Amygdala (tissue), 56 donors: ENCODE results near the gene RAMP2.
A peak's percentile ranks its signal among the peaks of the same experiment; 100 is the strongest.
"Not testable (repeated sequence)": the region's sequence is repeated elsewhere in the genome, so short reads cannot be mapped to it uniquely, and the experiment has no call there.

Experiments
- DNase-seq, 56 donors: peaks; one replicate each; lab custom pipeline; 2025; lab: John Stamatoyannopoulos, UW

RAMP2 gene

GRCh38 chr17:42767512-42767911 lies 6.5 kb downstream of the RAMP2 start:
- DNase-seq = no peak

DNA sequence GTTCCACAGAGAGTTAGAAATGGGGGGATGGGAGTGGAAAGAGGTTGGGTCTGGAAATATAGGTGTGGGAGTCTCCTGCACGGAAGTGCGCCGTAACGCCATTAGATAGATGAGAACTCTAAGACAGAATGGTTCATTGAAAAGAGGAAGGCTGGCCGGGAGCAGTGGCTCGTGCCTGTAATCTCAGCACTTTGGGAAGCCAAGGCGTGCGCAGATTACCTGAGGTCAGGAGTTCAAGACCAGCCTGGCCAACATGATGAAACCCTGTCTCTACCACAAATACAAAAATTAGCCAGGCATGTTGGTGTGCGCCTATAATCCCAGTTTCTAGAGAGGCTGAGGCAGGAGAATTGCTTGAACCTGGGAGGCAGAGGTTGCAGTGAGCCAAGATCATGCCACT lies 7.0 kb downstream of the RAMP2 start:
- DNase-seq = not testable (repeated sequence)

DNA sequence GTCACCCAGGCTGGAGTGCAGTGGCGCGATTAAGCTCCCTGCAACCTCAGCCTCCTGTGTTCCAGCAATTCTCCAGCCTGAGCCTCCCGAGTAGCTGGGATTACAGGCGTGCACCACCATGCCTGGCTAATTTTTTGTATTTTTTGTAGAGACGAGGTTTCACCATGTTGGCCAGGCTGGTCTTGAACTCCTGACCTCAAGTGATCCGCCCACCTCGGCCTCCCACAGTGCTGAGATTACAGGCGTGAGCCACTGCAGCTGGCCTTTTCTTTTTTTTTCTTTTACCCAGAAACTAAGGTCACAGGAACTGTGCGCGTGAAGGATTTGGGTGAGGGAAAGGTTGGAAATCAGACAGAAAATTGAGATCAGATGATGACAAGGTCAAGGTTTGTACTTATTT lies 8.9 kb downstream of the RAMP2 start:
- DNase-seq = not testable (repeated sequence)

DNA sequence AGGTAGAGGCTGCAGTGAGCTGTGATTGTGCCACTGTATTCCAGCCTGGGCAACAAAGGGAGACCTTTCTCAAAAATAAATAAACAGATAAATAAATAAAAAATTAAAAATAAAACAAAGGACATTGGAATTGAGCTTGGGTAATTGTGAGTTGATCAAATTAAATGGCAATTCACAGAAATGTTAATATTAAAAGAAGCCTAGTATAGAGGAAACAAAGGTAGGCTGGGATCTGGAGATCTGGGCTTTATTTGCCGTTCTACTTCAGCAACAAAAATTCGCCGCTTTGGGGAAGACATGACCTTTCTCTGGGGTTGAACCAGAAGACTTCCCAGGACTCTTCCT lies 11.9 kb downstream of the RAMP2 start:
- no peak for DNase-seq

DNA sequence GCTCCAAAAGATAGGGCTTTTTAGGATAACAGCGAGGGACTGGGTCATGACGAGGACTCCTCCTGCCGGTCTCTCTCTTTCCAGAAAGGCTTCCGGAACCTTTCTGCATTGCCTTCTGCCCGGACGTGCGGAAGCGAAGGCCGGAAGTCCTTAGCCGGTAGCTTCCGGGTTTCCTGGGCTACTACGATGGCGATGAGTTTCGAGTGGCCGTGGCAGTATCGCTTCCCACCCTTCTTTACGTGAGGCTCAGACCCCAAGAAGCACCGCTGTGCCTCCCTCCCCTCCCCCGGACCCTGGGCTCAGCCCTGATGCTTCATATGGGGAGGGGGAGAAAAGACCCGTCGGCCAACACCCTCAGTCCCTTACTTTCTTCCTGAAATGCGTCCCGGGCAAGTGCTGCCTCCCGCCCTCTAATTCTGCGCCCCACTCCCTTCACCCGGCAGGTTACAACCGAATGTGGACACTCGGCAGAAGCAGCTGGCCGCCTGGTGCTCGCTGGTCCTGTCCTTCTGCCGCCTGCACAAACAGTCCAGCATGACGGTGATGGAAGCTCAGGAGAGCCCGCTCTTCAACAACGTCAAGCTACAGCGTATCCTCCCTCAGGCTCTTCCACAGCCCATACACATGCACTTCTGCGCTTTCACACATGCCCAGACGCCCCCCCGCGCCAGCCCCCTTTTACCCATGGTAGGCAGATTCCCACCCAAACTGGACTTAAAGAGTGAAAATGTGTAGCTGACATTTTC lies 12.4 kb downstream of the RAMP2 start, which contains the start of gene VPS25:
TSS of gene VPS25 (plus strand) at position 160 of the 746 bp plus-strand sequence. CDS start at position 187, 27 bp downstream.
- peak; percentile 4 to 87 (median 65) for DNase-seq

DNA sequence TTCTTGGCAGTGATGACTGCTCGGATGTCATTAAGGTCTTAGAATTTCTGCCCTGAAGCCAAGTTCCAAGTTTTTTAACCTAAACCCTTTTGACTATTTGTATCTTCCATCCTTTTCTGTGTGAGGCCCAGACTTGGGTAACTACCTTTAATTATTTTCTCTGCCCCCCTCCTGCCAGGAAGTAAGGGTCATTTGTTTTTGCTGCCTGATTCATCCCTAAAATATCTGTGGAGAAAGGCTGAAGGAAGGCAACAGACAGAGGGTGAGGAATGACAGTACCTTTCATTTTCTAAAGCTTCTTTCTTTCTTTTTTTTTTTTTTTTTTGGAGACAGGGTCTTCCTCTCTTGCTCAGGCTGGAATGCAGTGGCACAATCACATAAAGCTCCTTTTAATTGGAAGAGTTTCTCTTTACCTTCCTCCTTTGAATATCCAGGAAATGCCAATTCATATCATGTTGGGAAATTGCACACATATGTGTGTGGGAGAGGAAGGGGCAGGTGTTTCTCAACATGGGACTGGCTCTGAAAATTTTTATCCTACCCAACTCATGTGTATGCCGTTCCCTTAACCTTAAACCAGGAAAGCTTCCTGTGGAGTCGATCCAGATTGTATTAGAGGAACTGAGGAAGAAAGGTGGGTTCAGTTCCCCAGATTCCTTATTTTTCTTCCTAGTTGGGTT lies 13.2 kb downstream of the RAMP2 start:
- DNase-seq = no peak

GRCh38 chr17:42775534-42776098 lies 14.6 kb downstream of the RAMP2 start:
- no peak for DNase-seq

DNA sequence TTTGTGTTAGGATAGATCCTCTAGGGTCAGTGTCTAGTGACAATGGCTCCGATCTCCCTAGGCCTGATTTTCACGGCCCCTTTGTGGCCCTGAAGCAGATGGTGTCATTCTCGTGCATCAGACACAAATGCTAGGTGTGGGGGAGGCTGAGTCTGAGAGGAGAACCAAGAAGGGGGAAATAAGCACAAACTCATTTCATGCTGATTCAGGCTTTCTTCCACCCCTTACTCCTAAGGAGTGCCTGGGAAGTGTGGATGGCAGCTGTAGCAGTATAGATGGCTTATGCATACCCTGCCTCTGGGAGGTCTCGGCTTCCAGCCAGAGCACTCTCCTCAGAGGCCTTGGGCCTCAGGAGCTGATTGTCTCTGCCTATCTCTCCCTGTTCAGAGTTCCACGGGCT lies 17.5 kb downstream of the RAMP2 start:
- DNase-seq = no peak

- no peak for DNase-seq
Measured at GRCh38 chr17:42779304-42779935, 18.4 kb downstream of the RAMP2 start.

DNA sequence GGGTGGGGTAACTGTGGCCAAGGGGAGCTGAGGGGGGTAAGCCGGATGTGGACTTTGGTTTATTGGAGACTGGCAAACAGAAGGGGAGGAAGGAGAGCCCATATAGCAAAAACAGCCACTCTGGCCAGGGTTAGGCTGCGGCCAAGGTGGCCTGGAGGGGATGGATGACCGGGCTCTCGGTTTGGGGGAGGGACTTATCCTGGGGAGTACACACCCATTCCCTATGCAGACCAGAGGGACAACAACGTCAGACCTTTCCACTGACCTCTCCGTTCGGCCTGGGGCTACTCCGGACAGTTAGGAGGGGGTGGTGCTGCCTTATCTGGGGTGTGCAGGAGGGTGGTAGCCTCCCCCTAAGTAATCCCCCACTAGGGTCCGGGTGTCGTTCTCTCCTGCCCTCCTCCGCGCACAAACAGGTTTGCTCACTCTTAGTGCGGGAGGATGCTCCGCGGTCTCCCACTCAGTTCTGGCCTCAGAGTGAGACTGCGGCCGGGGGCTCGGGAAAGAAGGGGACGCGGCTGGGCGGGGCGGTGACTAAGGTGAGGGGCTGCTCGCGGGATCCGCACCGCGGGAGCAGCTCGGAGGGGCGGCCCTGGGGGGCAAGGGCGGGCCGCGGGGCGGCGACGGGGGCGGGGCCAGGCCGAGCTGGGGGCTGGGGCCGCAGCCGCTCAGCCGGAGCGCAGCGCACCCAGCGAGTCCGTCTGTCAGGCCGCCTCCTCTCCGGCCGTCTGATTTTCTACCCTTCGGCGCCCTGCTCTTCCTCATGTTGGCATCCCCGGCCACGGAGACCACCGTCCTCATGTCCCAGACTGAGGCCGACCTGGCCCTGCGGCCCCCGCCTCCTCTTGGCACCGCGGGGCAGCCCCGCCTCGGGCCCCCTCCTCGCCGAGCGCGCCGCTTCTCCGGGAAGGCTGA lies 19.2 kb downstream of the RAMP2 start, which contains the start of gene WNK4:
TSS of gene WNK4 (plus strand) at position 675 of the 915 bp plus-strand sequence. CDS start at position 764, 89 bp downstream.
- DNase-seq = no peak

DNA sequence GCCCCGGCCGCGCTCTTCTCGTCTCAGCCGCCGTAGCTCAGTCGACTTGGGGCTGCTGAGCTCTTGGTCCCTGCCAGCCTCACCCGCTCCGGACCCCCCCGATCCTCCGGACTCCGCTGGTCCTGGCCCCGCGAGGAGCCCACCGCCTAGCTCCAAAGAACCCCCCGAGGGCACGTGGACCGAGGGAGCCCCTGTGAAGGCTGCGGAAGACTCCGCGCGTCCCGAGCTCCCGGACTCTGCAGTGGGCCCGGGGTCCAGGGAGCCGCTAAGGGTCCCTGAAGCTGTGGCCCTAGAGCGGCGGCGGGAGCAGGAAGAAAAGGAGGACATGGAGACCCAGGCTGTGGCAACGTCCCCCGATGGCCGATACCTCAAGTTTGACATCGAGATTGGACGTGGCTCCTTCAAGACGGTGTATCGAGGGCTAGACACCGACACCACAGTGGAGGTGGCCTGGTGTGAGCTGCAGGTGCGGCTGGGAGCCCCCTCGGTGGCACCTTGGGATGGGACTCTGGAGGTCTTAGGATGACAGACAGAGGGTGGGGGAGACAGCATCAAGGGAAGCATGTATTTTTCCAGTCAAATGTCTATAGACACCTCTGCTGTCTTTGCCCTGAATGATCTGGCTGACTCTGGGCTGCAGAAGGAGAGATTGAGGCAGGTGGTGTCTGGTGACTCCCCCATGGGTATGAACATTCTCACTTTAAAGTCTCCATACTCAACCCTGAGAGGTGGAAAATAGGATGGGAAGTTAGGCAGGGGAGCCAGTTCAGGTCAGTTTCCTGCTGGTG lies 20.0 kb downstream of the RAMP2 start:
- DNase-seq = no peak

DNA sequence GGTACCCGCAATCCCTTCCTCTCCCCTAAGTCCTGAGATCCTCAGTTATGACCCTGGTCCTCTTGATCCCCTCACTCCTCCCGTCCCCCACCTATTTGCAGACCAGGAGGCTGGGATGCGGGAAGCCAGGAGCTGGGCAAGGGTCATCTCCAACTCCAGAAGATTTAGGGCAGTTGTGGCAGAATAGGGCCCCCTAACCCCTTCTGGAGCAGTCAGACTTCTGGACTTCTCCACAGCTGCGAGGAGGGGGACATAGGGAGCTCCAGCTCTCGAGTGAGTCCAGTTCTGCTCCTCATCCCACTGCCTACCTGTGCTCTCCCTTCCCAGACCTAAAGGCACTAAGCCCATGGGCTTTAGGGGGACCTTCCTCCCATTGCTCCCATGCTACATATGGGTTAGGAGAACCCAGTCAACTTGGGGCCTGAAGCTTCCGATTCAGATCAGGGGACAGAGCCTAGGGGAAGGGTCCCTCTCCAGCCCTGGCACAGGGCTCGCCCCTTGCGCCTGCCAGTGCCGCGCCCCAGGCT lies 20.7 kb downstream of the RAMP2 start:
- no peak for DNase-seq

GRCh38 chr17:42782166-42783061 lies 21.4 kb downstream of the RAMP2 start:
- DNase-seq = peak in 1 of 56 donors; percentile 18

DNA sequence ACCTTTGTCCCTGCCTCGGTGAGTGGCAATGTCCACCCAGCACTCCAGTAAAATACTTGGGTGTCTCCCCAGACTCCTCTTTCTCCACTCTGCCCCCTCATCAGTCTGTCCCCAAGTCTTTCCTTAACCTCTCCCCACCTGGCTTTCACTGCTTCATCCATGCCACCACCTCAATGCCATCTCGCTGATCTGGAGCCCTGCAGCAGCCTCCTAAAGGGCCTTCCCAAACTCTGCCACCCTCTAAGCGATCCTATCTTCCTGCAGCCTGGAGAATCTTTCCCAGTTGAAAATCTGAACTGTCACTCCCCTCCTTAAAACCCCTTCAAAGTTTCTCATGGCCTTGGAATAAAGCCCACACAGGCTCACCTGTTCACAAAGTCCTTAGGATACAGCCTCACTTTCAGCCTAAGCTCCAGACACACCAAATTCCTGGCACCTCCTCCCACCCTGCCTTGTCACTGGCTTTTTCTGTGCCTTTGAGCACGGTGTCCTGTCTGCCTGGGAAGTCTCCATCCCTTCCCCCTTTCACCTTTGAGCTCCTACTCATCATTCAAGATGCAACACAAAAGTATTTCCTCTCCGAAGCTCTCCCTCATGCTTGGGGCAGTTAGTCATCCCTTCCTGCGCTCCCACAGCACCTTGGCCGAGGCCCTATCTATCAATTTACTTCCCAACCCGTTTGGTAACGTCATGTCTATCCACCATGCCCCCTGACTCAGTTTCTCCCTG lies 22.2 kb downstream of the RAMP2 start:
- DNase-seq = no peak

DNA sequence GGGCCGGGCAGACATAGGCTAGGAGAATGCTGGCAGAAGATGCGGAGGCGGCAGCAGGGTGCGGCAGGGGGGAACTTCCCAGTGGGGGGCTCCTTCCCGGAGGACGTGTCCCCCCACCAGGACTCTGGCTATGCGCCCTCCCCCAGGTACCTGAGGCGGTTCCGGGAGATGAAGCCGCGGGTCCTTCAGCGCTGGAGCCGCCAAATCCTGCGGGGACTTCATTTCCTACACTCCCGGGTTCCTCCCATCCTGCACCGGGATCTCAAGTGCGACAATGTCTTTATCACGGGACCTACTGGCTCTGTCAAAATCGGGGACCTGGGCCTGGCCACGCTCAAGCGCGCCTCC lies 22.7 kb downstream of the RAMP2 start:
- DNase-seq = no peak

DNA sequence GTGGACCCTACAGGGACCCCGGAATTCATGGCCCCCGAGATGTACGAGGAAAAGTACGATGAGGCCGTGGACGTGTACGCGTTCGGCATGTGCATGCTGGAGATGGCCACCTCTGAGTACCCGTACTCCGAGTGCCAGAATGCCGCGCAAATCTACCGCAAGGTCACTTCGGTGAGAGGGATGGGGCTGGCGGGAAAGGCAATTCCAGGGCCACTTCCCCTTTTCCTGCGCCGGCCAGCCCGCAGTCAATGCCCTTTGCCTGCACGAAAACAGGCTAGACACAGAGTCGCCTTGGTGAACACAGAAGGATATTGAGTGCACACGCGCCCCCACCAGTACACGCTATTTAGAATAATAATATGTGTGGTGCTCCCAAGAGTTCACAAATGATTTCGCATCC lies 23.4 kb downstream of the RAMP2 start:
- no peak for DNase-seq

DNA sequence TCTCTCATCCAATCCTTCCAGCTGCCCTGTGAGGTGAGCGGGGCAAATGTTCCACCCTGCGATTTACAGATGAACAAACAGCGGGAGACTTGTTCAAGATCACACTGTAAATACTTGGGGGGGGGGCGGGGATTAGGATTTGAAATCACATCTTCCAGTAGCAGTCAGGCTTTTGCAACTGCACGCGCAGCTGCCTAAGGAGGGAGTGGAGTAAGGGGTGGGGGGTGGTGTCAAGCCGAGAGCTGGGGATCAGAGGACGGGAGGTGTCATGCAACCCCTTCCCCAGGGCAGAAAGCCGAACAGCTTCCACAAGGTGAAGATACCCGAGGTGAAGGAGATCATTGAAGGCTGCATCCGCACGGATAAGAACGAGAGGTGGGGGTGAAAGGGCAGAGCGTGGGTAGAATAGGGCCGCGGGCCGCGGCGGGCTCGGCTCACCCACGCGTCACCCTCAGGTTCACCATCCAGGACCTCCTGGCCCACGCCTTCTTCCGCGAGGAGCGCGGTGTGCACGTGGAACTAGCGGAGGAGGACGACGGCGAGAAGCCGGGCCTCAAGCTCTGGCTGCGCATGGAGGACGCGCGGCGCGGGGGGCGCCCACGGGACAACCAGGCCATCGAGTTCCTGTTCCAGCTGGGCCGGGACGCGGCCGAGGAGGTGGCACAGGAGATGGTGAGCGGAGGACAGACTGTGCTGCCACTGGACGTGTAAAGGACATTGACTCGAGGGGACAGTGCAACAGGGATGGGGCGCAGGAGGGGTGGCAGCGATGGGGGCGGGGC lies 24.0 kb downstream of the RAMP2 start:
- DNase-seq = no peak
